C1 segment of cervical spinal cord (tissue), 14 donors: ENCODE results near the gene HIVEP3.

Experiments used
- DNase-seq, 14 donors: peaks; one replicate each; lab custom pipeline; 2025; lab: John Stamatoyannopoulos, UW

HIVEP3 gene

DNA sequence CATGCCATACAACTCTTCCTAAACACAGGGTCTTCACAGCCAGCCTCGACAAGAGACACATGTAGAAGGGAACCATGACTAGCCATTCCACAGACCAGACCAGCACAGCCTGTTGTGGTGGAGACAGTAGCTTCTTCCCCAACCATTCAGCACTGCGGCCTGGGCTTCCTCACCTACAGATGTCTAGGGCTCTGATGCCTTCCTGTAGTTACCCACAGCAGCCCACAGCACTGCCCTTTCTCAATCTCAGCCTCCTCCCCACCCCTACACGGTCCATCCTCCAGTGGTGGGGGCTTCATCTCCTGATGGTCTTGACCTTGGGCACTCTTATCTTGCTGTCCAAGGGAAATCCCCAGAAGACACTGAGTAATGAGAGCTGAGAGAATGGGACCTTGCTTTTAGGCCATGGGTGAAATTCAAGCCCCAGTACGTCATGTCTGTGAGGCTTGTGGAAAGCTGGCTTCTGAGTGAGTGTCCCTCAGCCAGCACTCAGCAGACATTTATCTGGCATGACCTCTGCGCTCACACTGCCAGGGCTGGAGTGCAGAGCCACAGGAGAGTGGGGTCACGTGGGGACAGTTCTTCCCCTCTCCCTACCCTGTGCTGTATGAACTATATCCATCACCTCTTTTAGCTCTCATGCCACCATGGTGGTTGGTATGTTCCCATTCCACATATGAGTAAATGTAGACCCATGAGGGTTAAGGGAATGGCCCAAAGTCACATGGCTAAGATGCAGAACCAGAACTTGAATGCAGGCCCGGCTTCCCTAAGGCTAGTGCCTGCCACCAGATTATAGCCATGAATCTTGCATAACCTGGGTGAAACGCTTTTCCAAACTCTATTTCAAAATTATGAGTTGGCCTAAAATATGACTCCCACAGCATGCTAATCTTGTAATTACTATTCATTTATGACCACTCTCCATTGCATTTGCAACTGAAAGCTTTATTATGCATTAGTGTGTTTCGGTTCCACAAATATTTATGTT lies 104.7 kb downstream of the HIVEP3 start:
- no peak for DNase-seq

DNA sequence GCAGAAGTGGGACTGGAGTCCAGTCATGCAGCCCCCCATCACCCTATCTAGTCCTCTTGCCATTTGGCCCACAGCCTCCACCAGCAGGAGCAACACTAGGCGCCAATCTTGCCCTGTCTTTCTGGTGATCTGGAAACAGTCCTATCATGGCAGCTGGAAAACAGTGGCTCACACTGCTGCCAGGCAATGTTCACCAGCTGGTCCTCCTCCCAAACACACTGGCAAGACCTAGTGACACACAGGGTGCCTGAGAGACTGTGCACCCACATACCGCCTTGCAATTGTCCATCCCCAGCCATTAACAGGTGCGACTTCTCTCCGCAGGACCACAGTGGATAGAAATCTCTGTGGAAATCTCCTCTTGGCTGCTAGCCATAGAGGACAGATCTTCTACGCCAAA lies 105.5 kb downstream of the HIVEP3 start:
- peak in 1 of 14 donors; percentile 8 for DNase-seq

DNA sequence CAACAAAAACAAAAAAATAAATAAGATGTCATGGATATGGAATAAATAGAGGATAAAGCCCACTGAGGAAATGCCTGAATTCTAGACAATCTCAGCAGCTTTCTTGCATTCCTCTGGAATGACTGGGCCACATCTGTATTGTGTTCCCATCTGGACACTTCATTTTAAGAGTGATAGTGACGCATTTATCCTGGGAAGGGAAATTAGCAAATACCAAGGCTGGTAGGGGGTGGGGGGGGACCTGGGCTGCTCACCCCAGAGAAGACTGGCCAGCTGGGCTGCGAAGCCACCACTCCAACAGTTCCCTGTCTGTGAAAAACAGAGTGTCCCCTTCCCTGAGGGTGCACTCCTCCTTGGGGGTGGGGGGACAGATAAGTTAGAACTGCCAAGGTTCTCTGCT lies 106.3 kb downstream of the HIVEP3 start:
- DNase-seq = no peak

- DNase-seq = peak in 5 of 14 donors; percentile 4 to 22 (median 8)
Observed at GRCh38 chr1:41812051-41812450, 106.7 kb downstream of the HIVEP3 start.

- no peak for DNase-seq
Observed at GRCh38 chr1:41811051-41811795, 107.5 kb downstream of the HIVEP3 start.

GRCh38 chr1:41810446-41810845 lies 108.3 kb downstream of the HIVEP3 start:
- DNase-seq = no peak

GRCh38 chr1:41809692-41810091 lies 109.0 kb downstream of the HIVEP3 start:
- no peak for DNase-seq

- DNase-seq = no peak
Observed at GRCh38 chr1:41807390-41807789, 111.3 kb downstream of the HIVEP3 start.

- DNase-seq = no peak
Observed at GRCh38 chr1:41806472-41807155, 112.1 kb downstream of the HIVEP3 start.

DNA sequence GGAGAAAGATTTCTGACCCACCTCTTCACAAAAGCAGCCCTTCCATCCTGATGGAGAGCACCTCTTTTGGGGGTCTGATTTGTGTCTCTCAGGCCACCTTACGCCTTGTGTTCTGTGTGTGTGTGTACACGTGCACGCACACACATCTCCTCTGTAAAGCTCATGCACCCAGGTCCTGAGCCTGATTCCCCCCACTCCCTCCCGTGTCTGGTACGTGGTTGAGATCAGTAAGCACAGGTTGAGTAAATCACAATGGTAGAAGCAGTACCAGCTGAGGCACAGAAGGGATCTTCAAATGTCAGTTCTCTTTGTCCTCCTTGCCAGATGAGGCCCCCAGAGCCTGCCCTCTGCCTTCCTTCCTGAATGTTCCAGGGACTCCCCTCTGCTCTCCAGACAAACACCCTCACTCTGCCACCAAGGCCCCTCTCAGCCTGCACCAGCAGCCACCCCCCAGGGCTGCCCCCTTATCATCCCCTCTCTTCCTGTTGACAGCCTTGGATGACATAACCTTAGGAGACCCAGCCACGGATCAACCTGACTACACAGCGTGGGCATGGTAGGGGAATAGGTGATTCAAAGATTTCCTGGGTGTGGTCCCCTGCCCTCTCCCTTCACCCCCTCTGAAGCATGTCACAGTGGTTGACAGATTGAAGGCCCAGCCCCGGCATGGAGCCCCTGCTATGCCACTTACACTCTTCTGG lies 112.8 kb downstream of the HIVEP3 start:
- no peak for DNase-seq

DNA sequence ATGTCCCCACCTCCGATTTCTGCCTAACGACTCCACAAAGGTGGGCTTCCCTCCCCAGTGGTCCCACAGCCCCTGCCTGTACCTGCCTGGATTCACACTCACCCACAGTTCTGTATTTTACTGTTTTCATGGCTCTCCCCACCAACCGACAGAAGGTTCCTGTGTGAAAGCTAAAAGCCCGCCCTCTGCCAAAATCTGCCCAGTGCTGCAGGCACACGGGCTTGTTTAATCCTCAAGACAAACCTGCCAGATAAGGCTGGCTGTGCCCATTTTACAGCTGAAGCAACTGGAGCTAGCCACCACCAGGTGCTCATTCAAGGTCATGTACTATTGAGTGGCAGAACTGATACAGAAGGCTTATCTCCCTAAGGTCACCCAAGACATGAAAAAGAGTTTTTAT lies 114.5 kb downstream of the HIVEP3 start:
- peak in 1 of 14 donors; percentile 58 for DNase-seq

GRCh38 chr1:41803656-41804055 lies 115.1 kb downstream of the HIVEP3 start:
- DNase-seq = no peak

DNA sequence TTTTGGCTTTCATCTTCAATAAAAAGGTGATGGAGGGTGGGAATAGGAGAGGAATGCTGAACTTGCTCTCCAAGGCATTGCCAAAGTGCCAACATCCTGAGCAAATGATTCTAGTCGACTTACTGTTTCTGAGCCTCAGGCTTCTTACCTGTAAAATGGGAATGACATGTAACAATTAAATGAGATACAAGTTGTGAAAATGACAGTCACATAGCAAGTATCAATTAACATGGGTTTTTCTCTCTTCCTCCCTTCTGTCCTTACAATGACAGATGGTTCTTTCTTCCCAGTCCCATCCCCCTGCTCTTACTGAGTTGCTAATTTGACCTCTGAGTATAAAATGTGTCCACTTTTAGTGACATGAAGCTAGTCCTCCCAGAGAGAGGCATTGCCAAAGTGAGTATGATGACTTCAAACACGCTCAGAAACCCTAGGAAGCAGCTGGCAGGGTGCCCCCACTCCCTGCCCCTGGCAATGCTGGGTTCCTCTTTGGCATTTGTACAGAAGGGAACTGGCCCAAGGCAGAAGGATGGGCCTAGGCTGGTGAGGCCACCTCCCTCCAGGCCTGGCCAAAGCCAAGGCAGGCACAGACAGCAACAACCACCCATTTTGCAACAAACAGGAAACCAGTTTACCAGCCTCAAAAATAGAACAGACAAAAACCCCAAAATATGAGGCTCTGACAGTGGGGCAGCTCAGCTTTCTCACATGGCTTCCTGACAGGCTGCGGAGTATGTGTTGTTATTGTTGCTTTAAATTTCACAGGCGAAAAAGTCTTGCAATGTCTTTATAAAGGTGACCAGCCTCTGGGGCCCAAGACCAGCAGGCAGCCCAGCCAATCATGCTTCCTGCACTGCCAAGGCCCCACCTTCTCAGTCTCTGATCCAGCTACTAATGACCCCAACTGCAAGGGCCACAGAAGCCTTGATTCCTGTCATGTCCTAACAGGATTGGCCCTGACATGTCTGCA lies 115.9 kb downstream of the HIVEP3 start:
- peak in 12 of 14 donors; percentile 16 to 77 (median 60) for DNase-seq

- peak in 2 of 14 donors; percentile 6 to 39 for DNase-seq
Observed at GRCh38 chr1:41800311-41800829, 118.4 kb downstream of the HIVEP3 start.

DNA sequence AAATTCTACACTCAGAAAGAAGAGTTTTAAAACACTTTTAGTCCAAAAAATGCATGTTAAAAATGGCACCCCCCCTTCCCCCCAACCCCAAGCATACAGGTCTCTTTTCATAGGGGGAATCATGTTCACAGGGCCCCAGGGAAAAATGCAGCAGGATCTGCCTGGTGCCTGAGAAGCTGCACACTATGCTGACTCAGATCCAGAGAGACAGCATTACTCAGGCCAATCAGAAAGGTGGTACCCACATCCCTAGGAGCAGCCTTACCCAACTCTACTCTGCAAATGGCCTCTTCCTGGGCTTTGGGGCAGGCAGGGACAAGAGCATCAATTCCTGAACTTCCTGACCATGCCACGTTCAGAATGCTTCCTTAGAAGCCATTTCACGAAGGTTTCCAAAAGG lies 119.0 kb downstream of the HIVEP3 start:
- DNase-seq = no peak

- no peak for DNase-seq
Observed at GRCh38 chr1:41799205-41799604, 119.5 kb downstream of the HIVEP3 start.

DNA sequence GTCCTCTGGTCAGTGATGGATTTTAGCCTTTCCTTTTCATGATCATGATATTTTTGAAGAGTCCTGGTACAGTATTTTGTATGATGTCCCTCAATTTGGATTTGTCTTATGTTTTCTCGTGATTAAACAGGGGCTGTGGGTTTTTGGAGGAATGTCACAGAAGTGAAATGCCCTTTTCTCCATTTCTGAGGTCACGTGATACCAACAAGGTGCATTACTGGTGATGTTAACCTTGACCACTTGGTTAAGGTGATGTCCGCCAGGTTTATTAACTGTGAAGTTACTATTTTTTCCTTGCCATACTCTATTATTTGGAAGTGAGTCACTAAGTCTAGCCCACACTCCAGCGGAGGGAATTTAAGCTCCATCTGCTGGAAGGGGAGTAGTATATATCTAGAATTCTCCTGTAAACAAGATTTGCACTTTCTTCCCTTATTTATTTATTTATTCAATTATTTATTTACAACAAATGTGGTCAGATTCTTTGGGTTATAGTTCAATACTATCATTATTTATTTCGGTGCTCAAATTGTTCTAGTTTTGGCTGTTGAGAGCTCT lies 123.4 kb downstream of the HIVEP3 start:
- DNase-seq = no peak

DNA sequence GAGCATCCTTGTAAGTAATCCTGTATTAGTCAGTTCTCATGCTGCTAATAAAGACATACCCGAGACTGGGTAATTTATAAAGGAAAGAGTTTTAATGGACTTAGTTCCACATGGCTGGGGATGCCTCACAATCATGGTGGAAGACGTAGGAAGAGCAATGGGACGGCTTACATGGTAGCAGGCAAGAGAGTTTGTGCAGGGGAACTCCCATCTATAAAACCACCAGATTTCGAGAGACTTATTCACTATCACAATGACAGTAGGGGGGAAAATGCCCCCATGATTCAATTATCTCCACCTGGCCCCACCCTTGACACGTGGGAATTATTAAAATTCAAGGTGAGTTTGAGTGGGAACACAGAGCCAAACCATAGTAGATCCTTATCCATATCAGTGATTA lies 124.7 kb downstream of the HIVEP3 start:
- no peak for DNase-seq

DNA sequence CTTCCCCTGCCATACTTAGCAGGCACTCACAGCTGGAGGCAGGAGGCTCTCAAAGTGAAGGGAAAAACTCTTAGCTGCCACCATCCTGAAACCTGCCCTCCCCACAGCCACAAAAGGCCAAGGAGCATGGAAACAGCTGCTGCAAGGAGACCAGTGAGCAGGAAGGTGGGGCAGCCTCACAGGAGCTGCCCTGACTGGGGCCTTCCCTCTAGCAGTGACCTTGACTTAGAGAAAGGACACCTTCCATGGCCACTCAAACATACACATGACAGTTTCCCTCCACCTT lies 126.3 kb downstream of the HIVEP3 start:
- DNase-seq = no peak
